HG03196 (cell line): Measurements from ENCODE around the gene ACADSB.

Experiments used
- ATAC-seq: cut with Tn5 transposase; IDR thresholded peaks from one replicate; pipeline ENCODE4 v1.9.1; 2021; ENCODE audit not compliant: unreplicated experiment

Gene ACADSB

GRCh38 chr10:123001370-123001769, 7.4 kb upstream of the ACADSB start:
- no peak for ATAC-seq

DNA sequence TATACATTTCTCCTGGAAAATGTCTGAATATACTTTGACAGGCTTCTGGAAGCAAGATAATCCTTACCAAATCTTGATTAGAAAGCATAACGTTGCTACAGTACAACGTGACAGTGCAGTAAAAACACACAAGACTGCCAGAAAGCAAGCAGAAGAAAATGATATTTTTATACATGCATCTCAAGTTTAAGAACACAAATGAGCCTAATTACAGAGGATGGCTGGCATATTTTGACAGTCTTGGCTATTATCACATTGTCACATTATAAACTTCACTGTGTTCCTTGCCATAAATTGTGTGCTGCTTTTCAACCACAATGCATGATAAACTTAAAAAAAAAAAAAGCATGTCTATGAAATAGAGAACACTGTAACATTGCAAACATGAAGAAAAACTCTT, 4.5 kb upstream of the ACADSB start:
- ATAC-seq, result no peak

- peak; percentile 35 for ATAC-seq
Observed at GRCh38 chr10:123007558-123008354, 1.1 kb upstream of the ACADSB start.

DNA sequence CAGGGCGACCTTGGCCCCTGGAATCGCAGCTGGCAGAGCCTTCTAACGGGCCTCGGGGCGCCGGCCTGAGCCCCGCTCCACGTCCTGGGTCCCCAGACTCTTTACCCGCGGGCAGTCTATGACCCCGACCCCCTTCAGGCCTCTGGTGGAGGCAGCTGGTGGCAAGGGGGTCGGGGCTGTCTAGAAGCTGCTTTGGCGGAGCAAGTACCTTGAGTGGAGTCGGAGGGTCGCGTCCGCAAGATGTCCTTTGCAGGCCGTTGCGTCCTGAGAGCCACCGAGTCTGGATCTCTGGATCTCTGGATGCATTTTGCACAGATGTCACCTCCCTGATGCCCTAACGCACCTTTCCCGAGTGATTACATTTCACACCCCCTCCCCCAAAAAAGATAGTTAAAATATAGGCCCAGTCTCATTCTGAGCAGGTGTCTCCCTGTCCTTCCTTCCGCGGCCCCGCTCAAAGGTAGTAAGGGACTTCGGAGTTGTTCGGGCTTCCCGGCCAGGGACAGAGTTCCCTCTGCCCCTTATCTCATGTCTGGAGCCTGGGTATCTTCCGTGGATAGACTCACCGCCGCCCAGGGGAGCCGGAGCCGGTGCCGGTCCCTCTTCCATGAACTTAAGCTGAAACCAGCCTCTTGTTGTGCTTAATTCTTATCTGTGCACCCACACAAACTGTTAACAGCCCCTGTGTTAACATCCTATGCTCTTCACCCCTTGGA, 457 bp downstream of the ACADSB start:
- ATAC-seq, result peak; percentile 32

- ATAC-seq, result no peak
Observed at GRCh38 chr10:123011987-123012386, 3.2 kb downstream of the ACADSB start.

DNA sequence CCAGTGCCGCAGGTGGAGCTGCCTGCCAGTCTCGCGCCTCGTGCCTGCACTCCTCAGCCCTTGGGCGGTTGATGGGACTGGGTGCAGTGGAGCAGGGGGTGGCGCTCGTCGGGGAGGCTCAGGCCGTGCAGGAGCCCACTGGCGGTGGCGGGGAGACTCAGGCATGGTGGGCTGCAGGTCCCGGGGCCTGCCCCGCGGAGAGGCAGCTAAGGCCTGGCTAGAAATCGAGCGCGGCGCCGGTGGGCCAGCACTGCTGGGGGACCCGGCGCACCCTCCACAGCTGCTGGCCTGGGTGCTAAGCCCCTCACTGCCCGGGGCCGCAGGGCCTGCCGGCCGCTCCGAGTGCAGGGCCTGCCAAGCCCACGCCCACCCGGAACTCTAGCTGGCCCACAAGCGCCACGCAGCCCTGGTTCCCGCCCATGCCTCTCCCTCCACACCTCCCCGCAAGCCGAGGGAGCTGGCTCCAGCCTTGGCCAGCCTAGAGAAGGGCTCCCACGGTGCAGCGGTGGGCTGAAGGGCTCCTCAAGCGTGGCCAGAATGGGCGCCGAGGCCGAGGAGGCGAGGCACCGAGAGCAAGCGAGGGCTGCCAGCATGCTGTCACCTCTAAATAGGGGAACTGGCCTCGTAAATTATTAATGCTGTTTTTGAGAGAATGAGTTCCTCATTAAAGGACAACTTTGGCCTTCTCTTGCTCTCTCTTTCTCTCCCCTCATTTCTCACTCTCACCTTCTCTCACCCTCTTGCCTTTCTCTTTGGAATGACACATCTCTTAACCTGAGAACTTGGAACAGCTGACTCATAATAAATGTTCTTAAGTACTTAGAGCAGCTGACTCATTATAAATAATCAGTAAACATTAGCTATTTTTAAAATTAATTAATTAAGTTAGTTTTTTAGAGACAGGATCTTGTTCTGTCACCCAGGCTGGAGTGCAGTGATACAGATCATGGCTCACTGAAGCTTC, 4.9 kb downstream of the ACADSB start:
- no peak for ATAC-seq

GRCh38 chr10:123014772-123015171, 6.0 kb downstream of the ACADSB start:
- ATAC-seq, result no peak

DNA sequence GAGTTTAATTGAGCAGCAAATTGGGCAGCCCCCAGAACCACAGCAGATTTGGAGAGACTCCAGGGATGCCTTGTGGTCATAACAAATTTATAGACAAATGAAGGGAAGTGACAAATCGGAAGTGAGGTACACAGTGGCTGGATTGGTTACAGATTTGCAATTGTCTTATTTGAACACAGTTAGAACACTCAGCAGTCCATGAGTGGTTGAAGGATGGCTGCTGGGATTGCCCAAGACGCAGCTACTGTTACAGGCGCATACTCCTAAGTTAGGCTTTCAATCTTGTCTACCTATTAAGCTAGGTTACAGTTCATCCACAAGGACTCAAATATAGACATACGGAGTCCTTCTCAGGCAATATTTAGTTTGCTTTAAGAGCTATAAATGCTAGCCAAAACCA, 7.4 kb downstream of the ACADSB start:
- no peak for ATAC-seq

GRCh38 chr10:123017421-123018165, 8.8 kb downstream of the ACADSB start:
- ATAC-seq, result no peak

DNA sequence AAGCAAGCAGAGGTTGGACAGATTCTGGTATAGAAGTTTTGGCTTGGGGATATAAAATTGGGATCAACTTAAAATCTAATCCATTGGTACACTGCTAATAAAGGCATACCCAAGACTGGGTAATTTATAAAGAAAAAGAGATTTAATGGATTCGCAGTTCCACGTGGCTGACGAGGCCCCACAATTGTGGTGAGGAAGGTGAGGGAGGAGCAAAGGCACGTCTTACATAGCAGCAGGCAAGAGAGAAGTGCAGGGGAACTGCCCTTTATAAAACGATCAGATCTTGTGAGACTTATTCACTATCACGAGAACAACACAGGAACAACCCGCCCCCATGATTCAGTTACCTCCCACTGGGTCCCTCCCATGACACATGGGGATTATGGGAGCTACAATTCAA, 9.7 kb downstream of the ACADSB start:
- ATAC-seq, result no peak

DNA sequence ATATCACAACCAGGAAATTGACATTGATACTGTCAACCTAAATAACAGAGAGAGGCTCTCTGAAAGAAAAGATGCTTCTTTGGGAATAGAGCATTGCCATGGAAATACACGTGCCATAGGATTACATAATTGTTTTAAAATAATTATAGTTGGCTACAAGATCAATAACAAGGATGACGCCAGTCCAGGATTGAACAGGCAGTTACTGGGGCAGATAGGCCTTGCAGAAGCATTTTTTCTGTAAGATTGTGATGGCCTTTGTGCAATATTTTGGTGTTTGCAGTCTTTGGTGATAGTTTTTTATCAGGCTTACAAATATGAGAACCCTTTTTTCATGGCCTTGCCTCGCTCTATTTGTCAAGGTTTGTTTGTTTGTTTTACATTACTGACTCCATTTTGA, 10.5 kb downstream of the ACADSB start:
- ATAC-seq, result no peak

- ATAC-seq, result no peak
Observed at GRCh38 chr10:123019941-123020703, 11.3 kb downstream of the ACADSB start.

GRCh38 chr10:123021517-123021916, 12.7 kb downstream of the ACADSB start:
- ATAC-seq, result no peak

DNA sequence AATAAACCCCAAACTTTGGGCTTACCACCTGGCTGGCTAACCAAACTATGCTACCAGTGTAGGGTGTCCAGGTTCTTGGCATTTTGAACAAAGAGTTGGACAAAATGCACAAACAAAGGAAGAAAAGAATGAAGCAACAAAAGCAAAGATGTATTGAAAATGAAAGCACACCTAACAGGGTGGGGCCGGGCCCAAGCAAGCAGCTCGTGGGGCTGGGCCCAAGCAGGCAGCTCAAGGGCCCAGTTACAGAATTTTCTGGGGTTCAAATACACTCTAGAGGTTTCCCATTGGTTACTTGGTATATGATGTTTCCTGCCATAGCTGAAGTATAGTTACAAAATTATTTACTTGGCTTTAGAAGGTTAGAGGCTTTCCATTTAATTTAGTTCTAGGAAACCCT, 15.7 kb downstream of the ACADSB start:
- ATAC-seq, result no peak

- ATAC-seq, result no peak
Observed at GRCh38 chr10:123026302-123026701, 17.5 kb downstream of the ACADSB start.

- ATAC-seq, result no peak
Observed at GRCh38 chr10:123027861-123028260, 19.1 kb downstream of the ACADSB start.

DNA sequence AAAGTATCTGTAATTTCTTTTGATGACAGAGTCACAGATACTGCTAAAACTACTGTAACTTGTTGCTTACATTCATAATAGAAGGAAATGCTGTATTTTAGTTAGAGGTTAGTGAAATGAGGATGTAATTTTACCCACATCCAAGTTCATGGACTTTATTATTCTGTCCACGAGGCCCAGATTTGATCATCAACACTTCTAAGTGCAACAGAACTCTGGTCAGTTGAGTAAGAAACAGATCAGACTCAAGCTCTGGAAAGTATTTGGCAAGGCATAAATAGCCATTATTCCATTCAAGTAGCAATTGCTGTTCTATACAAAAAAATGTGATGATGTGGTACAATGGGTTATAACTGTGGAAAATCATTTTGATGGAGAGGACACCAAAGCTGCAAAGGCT, 22.3 kb downstream of the ACADSB start:
- no peak for ATAC-seq

GRCh38 chr10:123034332-123034731, 25.5 kb downstream of the ACADSB start:
- ATAC-seq, result no peak

- ATAC-seq, result no peak
Observed at GRCh38 chr10:123035467-123036086, 26.8 kb downstream of the ACADSB start.
